ENCODE data around the gene PPP6R2.

Gene PPP6R2

DNA sequence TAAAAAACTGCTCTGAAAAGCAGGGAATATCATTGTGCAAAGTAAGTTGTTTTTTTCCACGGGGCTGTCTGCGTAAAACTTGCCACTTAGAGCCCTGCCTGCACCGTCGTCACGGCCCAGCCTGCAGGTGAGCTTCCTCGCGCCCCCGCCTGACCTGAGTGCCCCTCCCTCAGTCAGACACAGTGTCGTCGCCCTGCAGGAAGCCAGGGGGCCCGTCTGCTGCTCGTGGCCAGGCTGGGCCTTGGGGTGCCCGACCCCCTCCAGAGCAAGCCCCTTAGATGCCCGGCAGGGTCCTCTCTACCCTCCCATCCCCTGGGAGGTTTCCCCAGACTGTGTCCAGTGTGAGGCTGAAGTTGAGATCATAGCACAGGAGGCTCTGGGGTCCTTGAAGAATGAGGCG, 100.1 kb downstream of the PPP6R2 start:
- Histone ChIP-seq H3K4me2 (ENCODE audit: low read depth, low read length, poor library complexity, severe bottlenecking) (no peak overlapping the region), H3K79me2 (ENCODE audit: insufficient read depth, low read length) (no peaks in the 10 kb centered on the region), H3K9ac (ENCODE audit: low read depth, low read length, poor library complexity, severe bottlenecking) (no peak overlapping the region), H3K9me2 (replicated peaks; ENCODE audit: low read depth, low read length) (no peaks in the 10 kb centered on the region), H3K4me3 (ENCODE audit: low read length, poor library complexity, severe bottlenecking) (no peak overlapping the region), H3K4me1 (ENCODE audit: insufficient read depth, low read length, poor library complexity, severe bottlenecking) (peaks cover 8% of the 10 kb centered on the region), H2AFZ (ENCODE audit: low read length) (no peak overlapping the region), H3K36me3 (ENCODE audit: insufficient read depth, low read length) (peaks cover 46% of the 10 kb centered on the region; the same call in 1 of the 2 replicates), H4K20me1 (ENCODE audit: insufficient read depth, low read length, poor library complexity, severe bottlenecking) (no peaks in the 10 kb centered on the region), H3F3A (ENCODE audit: low read depth) (no peaks in the 10 kb centered on the region), H3K9me3 (ENCODE audit: insufficient read depth, low read depth, low read length) (no peaks in the 10 kb centered on the region), H3K27me3 (ENCODE audit: insufficient read depth, low read length, poor library complexity, severe bottlenecking) (no peaks in the 10 kb centered on the region)
- TF ChIP-seq EZH2phosphoT487 (IDR thresholded peaks at IDR 0.05; ENCODE audit: borderline replicate concordance) = no peak
- TF ChIP-seq, protein P1, sequence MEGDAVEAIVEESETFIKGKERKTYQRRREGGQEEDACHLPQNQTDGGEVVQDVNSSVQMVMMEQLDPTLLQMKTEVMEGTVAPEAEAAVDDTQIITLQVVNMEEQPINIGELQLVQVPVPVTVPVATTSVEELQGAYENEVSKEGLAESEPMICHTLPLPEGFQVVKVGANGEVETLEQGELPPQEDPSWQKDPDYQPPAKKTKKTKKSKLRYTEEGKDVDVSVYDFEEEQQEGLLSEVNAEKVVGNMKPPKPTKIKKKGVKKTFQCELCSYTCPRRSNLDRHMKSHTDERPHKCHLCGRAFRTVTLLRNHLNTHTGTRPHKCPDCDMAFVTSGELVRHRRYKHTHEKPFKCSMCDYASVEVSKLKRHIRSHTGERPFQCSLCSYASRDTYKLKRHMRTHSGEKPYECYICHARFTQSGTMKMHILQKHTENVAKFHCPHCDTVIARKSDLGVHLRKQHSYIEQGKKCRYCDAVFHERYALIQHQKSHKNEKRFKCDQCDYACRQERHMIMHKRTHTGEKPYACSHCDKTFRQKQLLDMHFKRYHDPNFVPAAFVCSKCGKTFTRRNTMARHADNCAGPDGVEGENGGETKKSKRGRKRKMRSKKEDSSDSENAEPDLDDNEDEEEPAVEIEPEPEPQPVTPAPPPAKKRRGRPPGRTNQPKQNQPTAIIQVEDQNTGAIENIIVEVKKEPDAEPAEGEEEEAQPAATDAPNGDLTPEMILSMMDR (conservative IDR thresholded peaks at IDR 0.05; ENCODE audit: low read length) = no peak

DNA sequence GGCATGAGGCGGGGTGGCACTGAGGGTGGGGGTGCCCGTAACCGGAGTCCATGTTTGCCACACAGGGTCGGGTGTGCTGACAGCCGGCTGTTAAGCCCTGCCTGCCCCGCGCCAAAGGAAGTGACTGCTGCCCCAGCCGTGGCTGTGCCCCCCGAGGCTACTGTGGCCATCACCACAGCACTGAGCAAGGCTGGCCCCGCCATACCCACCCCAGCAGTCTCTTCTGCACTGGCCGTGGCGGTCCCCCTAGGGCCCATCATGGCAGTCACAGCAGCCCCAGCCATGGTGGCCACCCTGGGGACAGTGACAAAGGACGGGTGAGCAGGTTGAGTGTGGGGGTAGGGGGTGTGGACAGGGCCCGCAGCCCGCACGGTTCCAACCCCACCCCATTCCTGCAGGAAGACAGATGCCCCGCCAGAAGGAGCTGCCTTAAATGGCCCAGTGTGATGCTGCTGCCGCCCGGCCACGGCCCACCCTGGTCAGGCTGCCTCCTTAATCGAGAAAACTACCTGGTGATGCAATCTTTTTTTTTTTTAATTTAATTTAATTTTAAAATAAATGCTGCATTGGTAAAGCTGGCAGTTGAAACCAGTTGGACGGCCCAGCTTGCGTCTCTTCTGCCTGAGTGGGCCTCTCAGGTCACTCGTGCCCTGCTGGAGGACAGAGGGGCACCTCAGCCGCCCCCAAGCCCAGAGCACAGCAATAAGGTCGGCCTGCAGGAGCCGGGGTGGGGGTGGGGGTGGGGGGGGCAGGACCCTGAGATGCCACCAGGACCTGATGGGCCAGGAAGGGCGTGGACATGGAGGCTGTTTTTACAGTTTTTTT, 100.9 kb downstream of the PPP6R2 start:
- Histone ChIP-seq H3K79me2 (ENCODE audit: insufficient read depth, low read length) (no peaks in the 10 kb centered on the region), H3K27me3 (ENCODE audit: insufficient read depth, low read length, poor library complexity, severe bottlenecking) (no peaks in the 10 kb centered on the region), H3K9ac (ENCODE audit: low read depth, low read length, poor library complexity, severe bottlenecking) (no peak overlapping the region), H3K4me1 (ENCODE audit: insufficient read depth, low read length, poor library complexity, severe bottlenecking) (peaks cover 8% of the 10 kb centered on the region), H3K9me2 (replicated peaks; ENCODE audit: low read depth, low read length) (no peaks in the 10 kb centered on the region), H3K4me3 (ENCODE audit: low read length, poor library complexity, severe bottlenecking) (no peak overlapping the region), H3F3A (ENCODE audit: low read depth) (no peaks in the 10 kb centered on the region), H4K20me1 (ENCODE audit: insufficient read depth, low read length, poor library complexity, severe bottlenecking) (no peaks in the 10 kb centered on the region), H3K4me2 (ENCODE audit: low read depth, low read length, poor library complexity, severe bottlenecking) (no peak overlapping the region), H2AFZ (ENCODE audit: low read length) (no peak overlapping the region), H3K36me3 (ENCODE audit: insufficient read depth, low read length) (peaks cover 49% of the 10 kb centered on the region; the same call in 1 of the 2 replicates), H3K9me3 (ENCODE audit: insufficient read depth, low read depth, low read length) (no peaks in the 10 kb centered on the region)
- TF ChIP-seq, protein P1 (conservative IDR thresholded peaks at IDR 0.05; ENCODE audit: low read length) = no peak
- no peak for TF ChIP-seq EZH2phosphoT487 (IDR thresholded peaks at IDR 0.05; ENCODE audit: borderline replicate concordance)

DNA sequence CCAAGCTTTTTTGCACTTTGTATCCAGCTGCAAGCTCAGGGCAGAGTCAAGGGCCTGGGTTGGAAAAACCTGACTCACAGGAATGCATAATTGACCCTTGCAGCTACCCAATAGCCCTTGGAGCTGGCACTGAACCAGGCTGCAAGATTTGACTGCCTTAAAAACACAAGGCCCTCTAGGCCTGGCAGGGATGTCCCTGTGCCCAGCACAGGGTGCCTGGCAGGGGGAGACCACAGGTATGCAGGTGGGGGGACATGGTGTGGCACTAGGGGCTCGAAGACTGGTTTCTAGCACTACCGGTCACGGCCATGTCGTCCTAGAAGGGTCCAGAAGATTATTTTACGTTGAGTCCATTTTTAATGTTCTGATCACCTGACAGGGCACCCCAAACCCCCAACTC, 101.5 kb downstream of the PPP6R2 start:
- Histone ChIP-seq H2AFZ (ENCODE audit: low read length) (no peak overlapping the region), H3K9me2 (replicated peaks; ENCODE audit: low read depth, low read length) (no peaks in the 10 kb centered on the region), H3K4me1 (ENCODE audit: insufficient read depth, low read length, poor library complexity, severe bottlenecking) (peaks cover 11% of the 10 kb centered on the region), H3K27me3 (ENCODE audit: insufficient read depth, low read length, poor library complexity, severe bottlenecking) (no peaks in the 10 kb centered on the region), H3K9ac (ENCODE audit: low read depth, low read length, poor library complexity, severe bottlenecking) (no peak overlapping the region), H3K4me2 (ENCODE audit: low read depth, low read length, poor library complexity, severe bottlenecking) (no peak overlapping the region), H3K36me3 (ENCODE audit: insufficient read depth, low read length) (peaks cover 47% of the 10 kb centered on the region; the same call in 1 of the 2 replicates), H3F3A (ENCODE audit: low read depth) (no peaks in the 10 kb centered on the region), H3K79me2 (ENCODE audit: insufficient read depth, low read length) (no peaks in the 10 kb centered on the region), H3K4me3 (ENCODE audit: low read length, poor library complexity, severe bottlenecking) (no peak overlapping the region), H4K20me1 (ENCODE audit: insufficient read depth, low read length, poor library complexity, severe bottlenecking) (peaks cover 2% of the 10 kb centered on the region), H3K9me3 (ENCODE audit: insufficient read depth, low read depth, low read length) (no peaks in the 10 kb centered on the region)
- TF ChIP-seq, protein P1 (conservative IDR thresholded peaks at IDR 0.05; ENCODE audit: low read length) = no peak
- TF ChIP-seq EZH2phosphoT487 (IDR thresholded peaks at IDR 0.05; ENCODE audit: borderline replicate concordance) = no peak

Measured in Loucy (cell line).